Measurements from ENCODE around the gene ZMYND10. TPM values are rescaled to one million over a fixed set of nuclear protein-coding genes. Genes with fewer than 3 reads are reported as not detected.

Gene ZMYND10
- total RNA-seq, 6 donors from 2014 or later, result 3.1 to 98.7 (median 31.5) TPM

- no peak for TF ChIP-seq POLR2AphosphoS5 (IDR thresholded peaks at IDR 0.05)
- TF ChIP-seq, protein P1, sequence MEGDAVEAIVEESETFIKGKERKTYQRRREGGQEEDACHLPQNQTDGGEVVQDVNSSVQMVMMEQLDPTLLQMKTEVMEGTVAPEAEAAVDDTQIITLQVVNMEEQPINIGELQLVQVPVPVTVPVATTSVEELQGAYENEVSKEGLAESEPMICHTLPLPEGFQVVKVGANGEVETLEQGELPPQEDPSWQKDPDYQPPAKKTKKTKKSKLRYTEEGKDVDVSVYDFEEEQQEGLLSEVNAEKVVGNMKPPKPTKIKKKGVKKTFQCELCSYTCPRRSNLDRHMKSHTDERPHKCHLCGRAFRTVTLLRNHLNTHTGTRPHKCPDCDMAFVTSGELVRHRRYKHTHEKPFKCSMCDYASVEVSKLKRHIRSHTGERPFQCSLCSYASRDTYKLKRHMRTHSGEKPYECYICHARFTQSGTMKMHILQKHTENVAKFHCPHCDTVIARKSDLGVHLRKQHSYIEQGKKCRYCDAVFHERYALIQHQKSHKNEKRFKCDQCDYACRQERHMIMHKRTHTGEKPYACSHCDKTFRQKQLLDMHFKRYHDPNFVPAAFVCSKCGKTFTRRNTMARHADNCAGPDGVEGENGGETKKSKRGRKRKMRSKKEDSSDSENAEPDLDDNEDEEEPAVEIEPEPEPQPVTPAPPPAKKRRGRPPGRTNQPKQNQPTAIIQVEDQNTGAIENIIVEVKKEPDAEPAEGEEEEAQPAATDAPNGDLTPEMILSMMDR (IDR thresholded peaks at IDR 0.05), result no peak
- TF ChIP-seq EP300 (IDR thresholded peaks at IDR 0.05), result no peak
- TF ChIP-seq POLR2A (IDR thresholded peaks at IDR 0.05), result no peak
- H3K4me1 ChIP-seq, result peaks cover 35 to 46% (median 40%) of the 10 kb centered on the region in 4 donors
- no peaks in the 10 kb centered on the region for H3K27me3 ChIP-seq
- 88% methylated on average over 7 to 8 of the region's 8 CpGs for WGBS, 2 donors
- peaks cover 0 to 6% (median 2%) of the 10 kb centered on the region in 4 donors for H3K36me3 ChIP-seq
- no peak overlapping the region for H3K4me3 ChIP-seq
- DNase-seq, result no peak
- no peak overlapping the region for H3K27ac ChIP-seq
- ATAC-seq (ENCODE audit: low FRiP score in 2 of 2), result no peak
- H3K9me3 ChIP-seq, result no peaks in the 10 kb centered on the region
Measured at GRCh38 chr3:50295553-50296431, 49.7 kb downstream of the ZMYND10 start.

- WGBS, 2 donors, result 92 to 98% methylated on average over 8 to 19 of the region's 22 CpGs
- DNase-seq, result peak in 1 of 2 donors; percentile 77
Measured at GRCh38 chr3:50294492-50295403, 50.8 kb downstream of the ZMYND10 start.

GRCh38 chr3:50294089-50294488 lies 51.4 kb downstream of the ZMYND10 start:
- no peak for TF ChIP-seq POLR2A (IDR thresholded peaks at IDR 0.05)
- TF ChIP-seq EP300 (IDR thresholded peaks at IDR 0.05), result no peak
- TF ChIP-seq POLR2AphosphoS5 (IDR thresholded peaks at IDR 0.05), result no peak
- TF ChIP-seq, protein P1 (IDR thresholded peaks at IDR 0.05), result no peak
- Histone ChIP-seq H3K4me3 (no peak overlapping the region), H3K36me3 (peaks cover 10 to 18% (median 13%) of the 10 kb centered on the region in 4 donors), H3K4me1 (peaks cover 29 to 37% (median 32%) of the 10 kb centered on the region in 4 donors), H3K27me3 (no peaks in the 10 kb centered on the region), H3K27ac (no peak overlapping the region), H3K9me3 (no peaks in the 10 kb centered on the region)
- no peak for DNase-seq
- ATAC-seq (ENCODE audit: low FRiP score in 2 of 2), result no peak
- 79 to 83% methylated on average over 4 of the region's 4 CpGs for WGBS, 2 donors

More at GRCh38 chr3:50294492-50295403, 50.8 kb downstream of the ZMYND10 start:
- Histone ChIP-seq H3K27ac (no peak overlapping the region), H3K36me3 (peaks cover 4 to 11% (median 7%) of the 10 kb centered on the region in 4 donors), H3K27me3 (no peaks in the 10 kb centered on the region), H3K9me3 (no peaks in the 10 kb centered on the region), H3K4me1 (peaks cover 29 to 38% (median 33%) of the 10 kb centered on the region in 4 donors), H3K4me3 (no peak overlapping the region)
- ATAC-seq (ENCODE audit: low FRiP score in 2 of 2), result no peak
- TF ChIP-seq EP300 (IDR thresholded peaks at IDR 0.05) (no peak), POLR2AphosphoS5 (IDR thresholded peaks at IDR 0.05) (no peak), POLR2A (IDR thresholded peaks at IDR 0.05) (no peak)
- TF ChIP-seq, protein P1 (IDR thresholded peaks at IDR 0.05), result no peak

DNA sequence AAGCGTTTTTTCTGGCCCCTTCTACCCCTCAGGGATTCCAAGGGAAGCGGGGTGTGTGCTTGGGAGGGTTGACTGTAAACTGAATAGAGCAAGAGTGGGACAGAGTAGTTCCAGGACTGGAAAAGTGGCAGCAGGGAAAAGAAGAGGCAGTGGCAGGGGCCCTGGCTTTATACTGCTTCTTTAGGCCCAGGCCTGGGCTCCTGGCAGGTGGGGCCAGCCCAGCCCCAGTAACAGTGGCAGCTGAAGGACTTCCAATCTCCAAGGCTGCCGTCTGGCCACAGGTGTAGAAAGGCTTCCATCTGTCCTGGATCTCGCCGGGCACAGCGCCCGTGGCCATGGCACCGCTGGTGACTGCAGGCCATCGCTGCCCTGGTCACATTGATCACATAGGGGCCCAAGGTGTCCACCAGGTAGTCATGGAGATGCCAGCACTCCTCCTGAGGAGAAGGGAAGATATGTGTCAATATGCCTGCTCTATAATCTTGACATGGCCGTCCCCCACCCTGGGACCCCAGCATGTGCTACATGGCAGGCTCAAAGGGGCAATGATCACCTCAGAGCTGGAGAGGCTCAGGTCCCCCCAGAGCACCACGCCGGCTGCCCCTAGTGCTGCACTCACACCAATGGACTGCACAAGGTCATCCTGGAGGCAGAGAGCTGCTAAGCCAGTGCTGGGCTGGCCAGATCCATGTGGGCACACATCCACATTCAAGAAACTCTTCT lies 52.3 kb downstream of the ZMYND10 start:
- Histone ChIP-seq H3K4me1 (peaks cover 21 to 30% (median 26%) of the 10 kb centered on the region in 4 donors), H3K9me3 (no peaks in the 10 kb centered on the region), H3K27me3 (no peaks in the 10 kb centered on the region), H3K27ac (peak overlapping the region; percentile 84 to 94 (median 92)), H3K36me3 (peaks cover 11 to 26% (median 22%) of the 10 kb centered on the region in 4 donors), H3K4me3 (peak overlapping the region in 1 of 4 donors; percentile 91)
- no peak for TF ChIP-seq EP300 (IDR thresholded peaks at IDR 0.05)
- TF ChIP-seq POLR2AphosphoS5 (IDR thresholded peaks at IDR 0.05), result no peak
- no peak for TF ChIP-seq POLR2A (IDR thresholded peaks at IDR 0.05)
- TF ChIP-seq, protein P1 (IDR thresholded peaks at IDR 0.05), result no peak
- WGBS, 2 donors, result 76 to 82% methylated on average over 9 to 12 of the region's 12 CpGs
- peak in 1 of 2 donors; percentile 87 for DNase-seq
- no peak for ATAC-seq (ENCODE audit: low FRiP score in 2 of 2)

All from upper lobe of left lung (tissue), 6 donors.